Gastroesophageal sphincter (tissue), 3 donors: ENCODE results near the gene ZNF318.

Experiments used
- POLR2A ChIP-seq, 2 donors: fragments of 450-650 bp; IDR thresholded peaks; one replicate each; pipeline ENCODE4 v1.6.1; 2017; ENCODE audit warnings: antibody characterized with exemption in 2 of 2, mild to moderate bottlenecking in 2 of 2, moderate library complexity in 1 of 2
- TF ChIP-seq, protein P1 (sequence below), 4 experiments: fragments of 200-600 bp in 2 of 4; fragments of 450-650 bp in 2 of 4; sonication (generic) in 1 of 4; IDR thresholded peaks; one replicate each; pipeline ENCODE4 v1.5.1; 2017 to 2019; ENCODE audit warnings: antibody characterized with exemption in 4 of 4, mild to moderate bottlenecking in 2 of 4, moderate library complexity in 2 of 4

DNA sequence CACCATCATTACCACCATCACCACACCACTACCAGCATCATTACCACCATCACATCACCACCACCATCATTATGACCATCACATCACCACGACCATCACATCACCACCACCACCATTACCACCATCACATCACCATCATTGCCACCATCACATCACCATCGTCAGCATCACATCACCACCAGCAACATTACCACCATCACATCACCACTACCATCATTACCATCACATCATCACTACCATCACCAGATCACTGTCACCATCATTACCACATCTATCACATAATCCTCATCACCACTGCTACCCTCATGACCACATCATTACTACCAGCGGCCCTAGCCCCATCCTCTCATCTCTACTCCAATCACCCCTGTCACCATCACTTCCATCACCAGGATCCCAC, 74.9 kb downstream of the ZNF318 start:
- TF ChIP-seq POLR2A (IDR thresholded peaks at IDR 0.05), result no peak
- TF ChIP-seq, protein P1, sequence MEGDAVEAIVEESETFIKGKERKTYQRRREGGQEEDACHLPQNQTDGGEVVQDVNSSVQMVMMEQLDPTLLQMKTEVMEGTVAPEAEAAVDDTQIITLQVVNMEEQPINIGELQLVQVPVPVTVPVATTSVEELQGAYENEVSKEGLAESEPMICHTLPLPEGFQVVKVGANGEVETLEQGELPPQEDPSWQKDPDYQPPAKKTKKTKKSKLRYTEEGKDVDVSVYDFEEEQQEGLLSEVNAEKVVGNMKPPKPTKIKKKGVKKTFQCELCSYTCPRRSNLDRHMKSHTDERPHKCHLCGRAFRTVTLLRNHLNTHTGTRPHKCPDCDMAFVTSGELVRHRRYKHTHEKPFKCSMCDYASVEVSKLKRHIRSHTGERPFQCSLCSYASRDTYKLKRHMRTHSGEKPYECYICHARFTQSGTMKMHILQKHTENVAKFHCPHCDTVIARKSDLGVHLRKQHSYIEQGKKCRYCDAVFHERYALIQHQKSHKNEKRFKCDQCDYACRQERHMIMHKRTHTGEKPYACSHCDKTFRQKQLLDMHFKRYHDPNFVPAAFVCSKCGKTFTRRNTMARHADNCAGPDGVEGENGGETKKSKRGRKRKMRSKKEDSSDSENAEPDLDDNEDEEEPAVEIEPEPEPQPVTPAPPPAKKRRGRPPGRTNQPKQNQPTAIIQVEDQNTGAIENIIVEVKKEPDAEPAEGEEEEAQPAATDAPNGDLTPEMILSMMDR (IDR thresholded peaks at IDR 0.05), result no peak
